ENCODE results near the gene ITPA. TPM values are rescaled to one million over a fixed set of nuclear protein-coding genes. Genes with fewer than 3 reads are reported as not detected.

Gene ITPA
- total RNA-seq, 3 donors from 2014 or later: 35.2 to 43.6 (median 39.1) TPM

- Histone ChIP-seq H3K36me3 (no peaks in the 10 kb centered on the region), H3K4me1 (peaks cover 0 to 4% of the 10 kb centered on the region in 2 donors), H3K4me3 (peak overlapping the region in 1 of 3 donors; percentile 45), H3K9me3 (no peaks in the 10 kb centered on the region), H3K27me3 (no peaks in the 10 kb centered on the region), H3K27ac (peak overlapping the region; percentile 12 to 62)
- TF ChIP-seq POLR2A (IDR thresholded peaks at IDR 0.05): no peak
- TF ChIP-seq, protein P1, sequence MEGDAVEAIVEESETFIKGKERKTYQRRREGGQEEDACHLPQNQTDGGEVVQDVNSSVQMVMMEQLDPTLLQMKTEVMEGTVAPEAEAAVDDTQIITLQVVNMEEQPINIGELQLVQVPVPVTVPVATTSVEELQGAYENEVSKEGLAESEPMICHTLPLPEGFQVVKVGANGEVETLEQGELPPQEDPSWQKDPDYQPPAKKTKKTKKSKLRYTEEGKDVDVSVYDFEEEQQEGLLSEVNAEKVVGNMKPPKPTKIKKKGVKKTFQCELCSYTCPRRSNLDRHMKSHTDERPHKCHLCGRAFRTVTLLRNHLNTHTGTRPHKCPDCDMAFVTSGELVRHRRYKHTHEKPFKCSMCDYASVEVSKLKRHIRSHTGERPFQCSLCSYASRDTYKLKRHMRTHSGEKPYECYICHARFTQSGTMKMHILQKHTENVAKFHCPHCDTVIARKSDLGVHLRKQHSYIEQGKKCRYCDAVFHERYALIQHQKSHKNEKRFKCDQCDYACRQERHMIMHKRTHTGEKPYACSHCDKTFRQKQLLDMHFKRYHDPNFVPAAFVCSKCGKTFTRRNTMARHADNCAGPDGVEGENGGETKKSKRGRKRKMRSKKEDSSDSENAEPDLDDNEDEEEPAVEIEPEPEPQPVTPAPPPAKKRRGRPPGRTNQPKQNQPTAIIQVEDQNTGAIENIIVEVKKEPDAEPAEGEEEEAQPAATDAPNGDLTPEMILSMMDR (IDR thresholded peaks at IDR 0.05): peak; percentile 86 to 90 (median 87)
- TF ChIP-seq POLR2AphosphoS5 (IDR thresholded peaks at IDR 0.05): no peak
- DNase-seq (ENCODE audit: low spot score in 2 of 2): peak; percentile 35 to 66
- intact Hi-C loops (cut with DNase I; ENCODE audit: low total_unique reads): no loop called here
These were observed 9.2 kb downstream of the ITPA start for GRCh38 chr20:3218307-3218988.

GRCh38 chr20:3221398-3222226 is 12.3 kb downstream of the ITPA start:
- H3K27ac ChIP-seq: peak overlapping the region in 1 of 2 donors; percentile 31
- H3K27me3 ChIP-seq: no peaks in the 10 kb centered on the region
- H3K4me3 ChIP-seq: no peak overlapping the region
- no peaks in the 10 kb centered on the region for H3K36me3 ChIP-seq
- H3K4me1 ChIP-seq: peaks cover 0 to 4% of the 10 kb centered on the region in 2 donors
- no peaks in the 10 kb centered on the region for H3K9me3 ChIP-seq
- TF ChIP-seq POLR2AphosphoS5 (IDR thresholded peaks at IDR 0.05) (no peak), POLR2A (IDR thresholded peaks at IDR 0.05) (no peak)
- TF ChIP-seq, protein P1 (IDR thresholded peaks at IDR 0.05): no peak
- no peak for DNase-seq (ENCODE audit: low spot score in 2 of 2)
- intact Hi-C loops (cut with DNase I; ENCODE audit: low total_unique reads): no loop called here

DNA sequence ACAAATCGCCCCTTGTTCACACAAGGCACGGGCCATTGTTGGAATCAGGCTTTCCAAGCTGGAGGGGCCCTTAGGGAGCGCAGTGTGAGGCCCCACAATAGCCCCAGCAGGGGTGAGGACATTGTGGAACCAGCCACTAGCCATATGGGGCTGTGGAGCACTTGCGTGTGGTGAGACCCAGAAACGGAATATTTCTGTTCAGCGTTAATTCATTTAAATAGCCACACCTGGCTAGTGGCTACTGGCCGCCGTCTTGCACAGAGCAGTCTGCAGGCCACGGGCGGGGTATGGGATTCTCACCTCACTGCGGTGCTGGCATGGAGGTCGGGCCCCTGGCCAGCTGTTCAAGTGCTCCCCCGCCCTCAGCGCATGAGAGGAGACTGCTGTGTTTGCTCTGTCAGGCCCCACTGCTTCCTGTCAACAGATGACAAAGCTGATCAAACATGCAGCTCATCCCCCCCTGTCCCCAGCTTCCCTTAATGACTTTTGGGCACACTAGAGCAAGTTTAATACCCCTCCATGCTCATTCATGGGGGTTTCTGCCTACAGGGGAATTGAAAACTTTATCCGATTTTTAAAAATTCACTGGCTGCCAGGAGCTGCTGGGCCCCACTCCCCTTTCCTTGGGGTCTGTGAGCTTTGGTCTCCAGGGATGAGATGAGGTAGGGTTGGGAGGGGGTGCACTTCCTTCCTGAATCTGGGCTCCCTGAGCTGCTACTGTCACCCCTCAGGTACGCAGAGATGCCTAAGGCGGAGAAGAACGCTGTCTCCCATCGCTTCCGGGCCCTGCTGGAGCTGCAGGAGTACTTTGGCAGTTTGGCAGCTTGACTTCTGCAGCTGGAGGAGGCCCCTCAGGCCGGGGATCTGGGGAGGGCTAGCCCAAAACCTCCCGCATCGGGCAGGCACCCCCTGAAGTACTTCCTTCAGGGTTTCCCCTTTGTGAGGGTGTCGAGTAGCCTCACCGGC is 13.6 kb downstream of the ITPA start:
- peak overlapping the region in 1 of 2 donors; percentile 45 for H3K27ac ChIP-seq
- H3K36me3 ChIP-seq: no peaks in the 10 kb centered on the region
- peak; percentile 39 to 81 for DNase-seq (ENCODE audit: low spot score in 2 of 2)
- TF ChIP-seq, protein P1 (IDR thresholded peaks at IDR 0.05): no peak
- TF ChIP-seq POLR2A (IDR thresholded peaks at IDR 0.05) (no peak), POLR2AphosphoS5 (IDR thresholded peaks at IDR 0.05) (no peak)
- peaks cover 0 to 4% of the 10 kb centered on the region in 2 donors for H3K4me1 ChIP-seq
- intact Hi-C loops (cut with DNase I; ENCODE audit: low total_unique reads): no loop called here
- H3K4me3 ChIP-seq: no peak overlapping the region
- H3K27me3 ChIP-seq: no peaks in the 10 kb centered on the region
- no peaks in the 10 kb centered on the region for H3K9me3 ChIP-seq

- Histone ChIP-seq H3K4me1 (no peaks in the 10 kb centered on the region), H3K9me3 (no peaks in the 10 kb centered on the region), H3K4me3 (no peak overlapping the region), H3K27ac (no peak overlapping the region), H3K36me3 (no peaks in the 10 kb centered on the region), H3K27me3 (no peaks in the 10 kb centered on the region)
- intact Hi-C loops (cut with DNase I; ENCODE audit: low total_unique reads): no loop called here
- no peak for DNase-seq (ENCODE audit: low spot score in 2 of 2)
- no peak for TF ChIP-seq POLR2AphosphoS5 (IDR thresholded peaks at IDR 0.05)
- TF ChIP-seq, protein P1 (IDR thresholded peaks at IDR 0.05): no peak
- TF ChIP-seq POLR2A (IDR thresholded peaks at IDR 0.05): no peak
These were observed 14.3 kb downstream of the ITPA start for GRCh38 chr20:3223651-3223993.
